GM21576 (cell line): ENCODE results near the gene SEL1L3.

Experiments
- ATAC-seq: cut with Tn5 transposase; IDR thresholded peaks from one replicate; pipeline ENCODE4 v1.9.1; 2021; ENCODE audit warnings: mild to moderate bottlenecking, moderate library complexity; ENCODE audit not compliant: unreplicated experiment

Gene SEL1L3

DNA sequence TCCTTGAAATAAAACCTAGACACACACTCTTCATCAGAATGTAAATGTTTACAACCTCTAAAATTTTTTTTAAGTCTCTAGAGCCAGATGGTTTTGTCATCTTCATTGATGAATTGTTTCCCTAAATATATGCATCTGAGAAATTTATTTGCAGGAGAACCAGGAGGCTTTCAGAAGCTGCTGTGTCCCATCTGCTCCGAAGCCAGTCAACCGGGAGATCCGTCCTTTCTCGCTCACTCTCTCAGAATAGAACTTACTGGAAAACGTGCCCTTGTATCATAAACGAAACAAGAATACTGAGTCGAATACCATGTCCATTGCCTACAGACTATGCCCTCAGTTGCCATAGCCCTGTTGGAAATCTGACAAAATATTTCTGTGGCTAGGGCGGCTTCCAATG, 103.7 kb downstream of the SEL1L3 start:
- no peak for ATAC-seq

- ATAC-seq, result no peak
Observed at GRCh38 chr4:25757452-25757851, 105.3 kb downstream of the SEL1L3 start.

GRCh38 chr4:25756503-25756902, 106.3 kb downstream of the SEL1L3 start:
- no peak for ATAC-seq

- ATAC-seq, result no peak
Observed at GRCh38 chr4:25755911-25756310, 106.9 kb downstream of the SEL1L3 start.

GRCh38 chr4:25753239-25753638, 109.5 kb downstream of the SEL1L3 start:
- no peak for ATAC-seq

DNA sequence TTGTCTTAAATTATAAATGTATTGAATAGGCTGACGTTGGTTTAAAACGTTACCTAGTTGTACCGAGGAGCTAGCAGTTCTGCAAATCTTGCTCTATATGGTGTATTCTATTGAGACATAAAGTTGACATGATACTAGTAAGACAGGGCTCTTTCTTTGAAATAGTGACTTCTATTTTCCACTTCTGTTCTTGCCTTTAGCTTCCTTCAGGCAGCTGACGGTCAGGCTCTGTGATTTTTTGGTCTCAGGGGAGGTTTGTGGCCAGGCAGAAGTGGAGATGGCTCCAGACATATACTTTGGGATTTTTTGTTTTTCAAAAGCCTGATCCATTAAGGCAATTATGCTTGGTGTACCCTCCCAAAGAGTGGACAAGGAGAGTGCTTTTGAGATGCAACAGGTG, 111.9 kb downstream of the SEL1L3 start:
- ATAC-seq, result no peak

DNA sequence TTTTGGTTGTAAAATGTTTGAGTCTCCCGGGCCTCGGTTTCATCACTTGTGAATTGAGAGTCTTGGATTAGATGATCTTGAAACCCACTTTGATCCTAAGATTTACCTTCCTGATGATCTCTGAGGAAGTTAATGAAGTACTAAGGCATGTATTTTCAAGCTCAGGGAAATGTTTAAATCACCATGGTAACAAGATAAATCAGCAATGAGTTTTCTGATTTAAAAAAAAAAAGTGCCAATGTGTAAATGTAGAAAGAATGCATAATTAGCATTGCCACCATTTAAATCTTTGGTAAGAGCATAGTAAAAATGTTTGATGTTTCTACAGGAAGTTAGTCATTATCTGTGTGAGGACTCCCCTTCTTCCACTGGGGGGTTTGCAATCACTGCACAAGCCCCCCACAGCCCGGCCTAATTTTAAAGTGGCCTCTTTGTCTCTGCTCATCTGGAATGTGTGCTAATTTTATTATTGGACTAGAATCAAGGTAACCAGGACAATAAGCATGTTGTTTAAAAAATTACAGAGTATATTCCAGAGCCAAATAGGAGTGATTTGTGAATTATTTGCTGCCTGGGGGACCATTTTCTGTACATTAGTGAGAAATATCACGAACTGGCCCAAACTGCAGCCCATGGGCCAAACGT, 113.5 kb downstream of the SEL1L3 start:
- ATAC-seq, result no peak

DNA sequence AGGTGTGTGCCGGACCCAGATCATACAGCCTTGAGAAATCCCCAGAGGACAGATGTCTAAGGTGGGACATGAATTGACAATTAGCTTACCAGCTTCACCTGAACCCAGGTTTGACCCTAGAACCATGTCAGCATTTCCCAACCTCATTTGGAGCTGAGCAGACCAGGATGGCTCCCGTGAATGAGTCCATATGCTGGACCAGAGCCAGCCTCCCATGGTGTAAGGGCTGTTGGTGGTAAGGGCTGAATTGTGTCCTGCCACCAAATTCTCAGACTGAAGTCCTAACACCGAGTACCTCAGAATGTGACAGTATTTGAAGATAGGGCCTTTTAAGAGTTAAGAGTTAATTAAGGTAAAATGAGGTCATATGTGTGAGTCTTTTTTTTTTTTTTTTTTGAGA, 118.8 kb downstream of the SEL1L3 start:
- ATAC-seq, result no peak

DNA sequence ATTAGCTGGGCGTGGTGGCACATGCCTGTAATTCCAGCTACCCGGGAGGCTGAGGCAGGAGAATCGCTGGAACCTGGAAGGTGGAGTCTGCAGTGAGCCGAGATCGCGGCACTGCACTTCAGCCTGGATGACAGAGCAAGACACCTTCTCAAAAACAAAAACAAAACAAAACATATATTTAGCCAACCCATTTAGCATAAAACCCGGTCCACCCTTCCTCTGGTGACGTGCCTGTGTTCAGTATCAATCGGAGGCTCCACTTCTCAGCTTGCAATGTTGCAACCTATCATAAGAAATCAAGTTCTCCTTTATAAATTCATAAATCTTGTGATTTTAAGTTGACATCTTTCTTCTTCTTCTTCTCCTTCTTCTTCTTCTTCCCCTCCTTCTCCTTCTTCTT, 133.2 kb downstream of the SEL1L3 start:
- no peak for ATAC-seq

- ATAC-seq, result no peak
Observed at GRCh38 chr4:25728886-25729285, 133.9 kb downstream of the SEL1L3 start.

- ATAC-seq, result no peak
Observed at GRCh38 chr4:25727711-25728493, 134.9 kb downstream of the SEL1L3 start.

GRCh38 chr4:25725870-25726269, 136.9 kb downstream of the SEL1L3 start:
- ATAC-seq, result no peak

DNA sequence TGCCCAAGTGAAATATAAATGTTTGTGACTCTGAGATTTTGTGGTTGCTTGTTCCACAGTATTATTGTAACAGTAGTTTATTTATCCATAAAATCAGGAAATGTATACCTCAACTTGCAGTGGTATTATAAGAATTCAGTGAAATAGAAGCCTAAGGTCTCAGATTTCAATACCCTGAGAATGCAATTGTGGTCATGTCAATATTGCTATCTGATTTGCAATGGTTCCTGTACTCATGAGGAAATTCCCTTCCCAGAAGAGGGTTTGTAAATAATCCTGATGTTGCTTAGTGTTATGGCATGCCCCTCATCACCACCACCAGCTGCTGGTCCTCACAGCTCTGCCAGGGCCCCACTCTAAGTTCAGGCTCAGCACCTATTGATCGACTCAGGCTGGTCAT, 139.4 kb downstream of the SEL1L3 start:
- no peak for ATAC-seq

DNA sequence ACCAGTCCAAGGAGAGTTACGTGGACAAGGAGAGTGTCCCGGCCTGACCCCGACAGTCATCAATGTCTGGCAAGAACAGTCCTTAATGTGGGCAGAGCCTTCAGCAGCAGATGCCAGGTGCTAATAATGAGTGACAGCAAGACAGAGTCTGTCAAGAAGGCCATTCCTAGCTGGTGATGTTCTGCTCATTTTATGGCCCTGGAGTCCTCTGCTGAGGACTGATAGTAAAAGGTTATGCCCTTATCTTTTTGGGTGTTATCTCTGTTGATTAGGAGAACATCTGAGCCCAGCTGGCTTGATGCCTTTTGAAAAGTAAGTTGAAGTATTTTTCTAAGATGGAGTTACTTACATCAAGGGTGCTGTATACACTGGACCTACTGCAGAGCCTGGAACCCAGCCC, 139.8 kb downstream of the SEL1L3 start:
- no peak for ATAC-seq

- no peak for ATAC-seq
Observed at GRCh38 chr4:25713812-25714211, 149.0 kb downstream of the SEL1L3 start.

GRCh38 chr4:25712611-25713010, 150.2 kb downstream of the SEL1L3 start:
- ATAC-seq, result no peak

- no peak for ATAC-seq
Observed at GRCh38 chr4:25710637-25711036, 152.2 kb downstream of the SEL1L3 start.

- no peak for ATAC-seq
Observed at GRCh38 chr4:25704516-25704915, 158.3 kb downstream of the SEL1L3 start.

- ATAC-seq, result no peak
Observed at GRCh38 chr4:25703731-25704388, 158.9 kb downstream of the SEL1L3 start.

GRCh38 chr4:25702848-25703247, 159.9 kb downstream of the SEL1L3 start:
- ATAC-seq, result no peak

DNA sequence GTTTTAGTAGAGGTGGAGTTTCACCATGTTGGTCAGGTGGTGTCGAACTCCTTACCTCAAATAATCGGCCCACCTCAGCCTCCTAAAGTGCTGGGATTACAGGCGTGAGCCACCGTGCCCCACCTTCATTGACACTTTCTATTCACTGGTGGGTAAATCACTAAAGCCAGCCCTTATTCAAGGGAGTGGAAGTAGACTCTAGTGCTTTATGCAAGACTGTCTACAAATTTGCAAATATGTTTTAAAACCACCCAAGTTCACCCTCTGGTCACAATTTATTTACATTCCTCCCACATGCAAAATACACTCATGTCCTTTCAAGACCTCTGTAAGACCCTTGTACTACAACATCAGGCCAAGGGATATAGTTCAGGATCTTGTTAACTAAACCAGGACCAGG, 162.1 kb downstream of the SEL1L3 start:
- ATAC-seq, result no peak

GRCh38 chr4:25697516-25697915, 165.3 kb downstream of the SEL1L3 start:
- no peak for ATAC-seq
